Measurements from ENCODE around the gene RBBP5. TPM values are rescaled to one million over a fixed set of nuclear protein-coding genes. Genes with fewer than 3 reads are reported as not detected.
A peak's percentile ranks its signal among the peaks of the same experiment; 100 is the strongest.

The RBBP5 gene
- polyA plus RNA-seq, 3 donors: 4.9 to 10.2 (median 8.1) TPM

DNA sequence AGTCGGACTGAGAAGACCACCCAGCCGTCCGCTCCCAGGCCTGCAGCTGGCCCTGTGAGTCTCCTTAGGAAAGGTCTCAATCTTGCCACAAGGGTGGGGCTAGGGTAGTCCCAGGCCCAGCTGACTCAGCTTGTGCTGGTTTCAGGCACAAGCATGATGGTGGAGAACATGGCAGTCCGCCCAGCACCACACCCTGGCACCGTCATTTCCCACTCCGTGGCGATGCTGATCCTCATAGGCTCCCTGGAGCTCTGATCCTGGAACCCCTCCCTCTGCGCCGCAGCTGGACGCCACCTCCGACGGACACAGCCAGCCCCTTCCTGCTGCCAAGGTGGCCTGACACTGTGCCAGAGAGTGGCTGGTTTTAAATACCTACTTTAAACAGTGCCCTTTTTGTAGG, 48.3 kb downstream of the RBBP5 start:
- no peaks in the 10 kb centered on the region for H3K27me3 ChIP-seq (ENCODE audit: control insufficient read depth in 2 of 2, insufficient read depth in 2 of 2, low read length in 2 of 2)
- TF ChIP-seq, protein P1, sequence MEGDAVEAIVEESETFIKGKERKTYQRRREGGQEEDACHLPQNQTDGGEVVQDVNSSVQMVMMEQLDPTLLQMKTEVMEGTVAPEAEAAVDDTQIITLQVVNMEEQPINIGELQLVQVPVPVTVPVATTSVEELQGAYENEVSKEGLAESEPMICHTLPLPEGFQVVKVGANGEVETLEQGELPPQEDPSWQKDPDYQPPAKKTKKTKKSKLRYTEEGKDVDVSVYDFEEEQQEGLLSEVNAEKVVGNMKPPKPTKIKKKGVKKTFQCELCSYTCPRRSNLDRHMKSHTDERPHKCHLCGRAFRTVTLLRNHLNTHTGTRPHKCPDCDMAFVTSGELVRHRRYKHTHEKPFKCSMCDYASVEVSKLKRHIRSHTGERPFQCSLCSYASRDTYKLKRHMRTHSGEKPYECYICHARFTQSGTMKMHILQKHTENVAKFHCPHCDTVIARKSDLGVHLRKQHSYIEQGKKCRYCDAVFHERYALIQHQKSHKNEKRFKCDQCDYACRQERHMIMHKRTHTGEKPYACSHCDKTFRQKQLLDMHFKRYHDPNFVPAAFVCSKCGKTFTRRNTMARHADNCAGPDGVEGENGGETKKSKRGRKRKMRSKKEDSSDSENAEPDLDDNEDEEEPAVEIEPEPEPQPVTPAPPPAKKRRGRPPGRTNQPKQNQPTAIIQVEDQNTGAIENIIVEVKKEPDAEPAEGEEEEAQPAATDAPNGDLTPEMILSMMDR (IDR thresholded peaks at IDR 0.05): no peak
- H2AFZ ChIP-seq (ENCODE audit: insufficient read depth, low read depth, low read length, poor library complexity, severe bottlenecking): no peak overlapping the region
- no peaks in the 10 kb centered on the region for H3K36me3 ChIP-seq (replicated peaks in 1 of 2; ENCODE audit: control insufficient read depth in 1 of 2, insufficient read depth in 2 of 2, low read length in 2 of 2)
- H3K4me2 ChIP-seq (replicated peaks; ENCODE audit: extremely low read depth, low read length, poor library complexity, severe bottlenecking): no peak overlapping the region
- no peaks in the 10 kb centered on the region for H4K20me1 ChIP-seq (ENCODE audit: insufficient read depth, low read length)
- Mint-ChIP-seq H3K9me3 (no peaks in the 10 kb centered on the region), H3K4me3 (no peak overlapping the region), H3K4me1 (no peaks in the 10 kb centered on the region), H3K27ac (no peak overlapping the region), H3K36me3 (no peaks in the 10 kb centered on the region), H3K27me3 (ENCODE audit: low read depth in 3 of 3) (peaks cover 0 to 2% (median 2%) of the 10 kb centered on the region in 3 donors)
- 91% methylated on average over 7 of the region's 12 CpGs for WGBS (ENCODE audit: insufficient coverage)
- intact Hi-C loops (cut with micrococcal nuclease): no loop called here
- no peaks in the 10 kb centered on the region for H3K9me3 ChIP-seq (replicated peaks in 1 of 2; ENCODE audit: control insufficient read depth in 1 of 2, insufficient read depth in 1 of 2, low read length in 2 of 2)
- no peaks in the 10 kb centered on the region for H3K79me2 ChIP-seq (ENCODE audit: insufficient read depth, low read length)
- no peak for DNase-seq
- no peaks in the 10 kb centered on the region for H3K4me1 ChIP-seq (ENCODE audit: control insufficient read depth in 1 of 2, insufficient read depth in 2 of 2, low read length in 2 of 2)
- no peak overlapping the region for H3K9ac ChIP-seq (ENCODE audit: insufficient read depth, low read length, poor library complexity, severe bottlenecking)
- no peak overlapping the region for H3K27ac ChIP-seq (ENCODE audit: low read depth in 1 of 2, low read length in 2 of 2)
- H3K4me3 ChIP-seq (replicated peaks in 1 of 3; ENCODE audit: low read depth in 2 of 3, low read length in 3 of 3): no peak overlapping the region

GRCh38 chr1:205072881-205073280, 48.9 kb downstream of the RBBP5 start:
- Histone ChIP-seq H3K9ac (ENCODE audit: insufficient read depth, low read length, poor library complexity, severe bottlenecking) (no peak overlapping the region), H3K27ac (ENCODE audit: low read depth in 1 of 2, low read length in 2 of 2) (no peak overlapping the region), H3K4me3 (replicated peaks in 1 of 3; ENCODE audit: low read depth in 2 of 3, low read length in 3 of 3) (no peak overlapping the region), H3K9me3 (replicated peaks in 1 of 2; ENCODE audit: control insufficient read depth in 1 of 2, insufficient read depth in 1 of 2, low read length in 2 of 2) (no peaks in the 10 kb centered on the region), H4K20me1 (ENCODE audit: insufficient read depth, low read length) (no peaks in the 10 kb centered on the region), H2AFZ (ENCODE audit: insufficient read depth, low read depth, low read length, poor library complexity, severe bottlenecking) (no peak overlapping the region), H3K79me2 (ENCODE audit: insufficient read depth, low read length) (no peaks in the 10 kb centered on the region), H3K4me2 (replicated peaks; ENCODE audit: extremely low read depth, low read length, poor library complexity, severe bottlenecking) (no peak overlapping the region), H3K4me1 (ENCODE audit: control insufficient read depth in 1 of 2, insufficient read depth in 2 of 2, low read length in 2 of 2) (no peaks in the 10 kb centered on the region), H3K36me3 (replicated peaks in 1 of 2; ENCODE audit: control insufficient read depth in 1 of 2, insufficient read depth in 2 of 2, low read length in 2 of 2) (no peaks in the 10 kb centered on the region), H3K27me3 (ENCODE audit: control insufficient read depth in 2 of 2, insufficient read depth in 2 of 2, low read length in 2 of 2) (no peaks in the 10 kb centered on the region)
- H3K27ac Mint-ChIP-seq: peak overlapping the region in 1 of 7 donors; percentile 70
- H3K4me1 Mint-ChIP-seq: no peaks in the 10 kb centered on the region
- TF ChIP-seq, protein P1 (IDR thresholded peaks at IDR 0.05): no peak
- no peak overlapping the region for H3K4me3 Mint-ChIP-seq
- no peaks in the 10 kb centered on the region for H3K36me3 Mint-ChIP-seq
- 85% methylated on average over 6 of the region's 8 CpGs for WGBS (ENCODE audit: insufficient coverage)
- intact Hi-C loops (cut with micrococcal nuclease): no loop called here
- peaks cover 0 to 2% (median 2%) of the 10 kb centered on the region in 3 donors for H3K27me3 Mint-ChIP-seq (ENCODE audit: low read depth in 3 of 3)
- no peaks in the 10 kb centered on the region for H3K9me3 Mint-ChIP-seq
- no peak for DNase-seq

Data from CD14-positive monocyte (primary cell).